ENCODE results near the gene USP9X. TPM values are rescaled to one million over a fixed set of nuclear protein-coding genes. Genes with fewer than 3 reads are reported as not detected.
"Not testable (repeated sequence)": the region's sequence is repeated elsewhere in the genome, so short reads cannot be mapped to it uniquely, and the experiment has no call there.

The USP9X gene
- total and polyA plus RNA-seq, 9 of the 15 experiments (the other 6 are each of a cell fraction or from before 2014, with no cell fraction given) = 10.9 to 47.8 (median 29.5) TPM

DNA sequence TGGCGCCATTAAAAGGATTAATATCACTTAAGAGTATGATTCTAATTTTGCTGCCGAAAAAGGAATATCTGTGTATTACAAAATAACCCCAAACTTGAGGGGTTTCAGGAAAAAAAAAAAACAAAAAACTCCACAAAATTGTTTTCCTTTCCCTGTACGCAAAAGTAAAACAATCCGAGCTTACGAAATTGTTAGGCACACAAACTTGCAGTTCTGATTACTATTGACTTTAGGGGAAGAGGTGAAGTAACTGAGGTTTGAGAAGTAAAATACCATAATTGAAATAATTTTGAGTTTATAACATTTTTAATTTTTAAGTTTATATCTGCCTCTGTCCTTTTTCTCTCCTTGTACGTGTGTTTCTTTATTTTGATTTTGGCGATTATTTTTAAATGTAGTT, 64.8 kb downstream of the USP9X start:
- no TSS peak for BruUV-seq (replicated peaks)
- Histone ChIP-seq H4K20me1 (replicated peaks; ENCODE audit: control insufficient read depth, insufficient read depth, low read length) (no peaks in the 10 kb centered on the region), H3K79me2 (ENCODE audit: control insufficient read depth, insufficient read depth, low read length) (no peaks in the 10 kb centered on the region; the same call in 2 of the 3 replicates), H3K9me1 (ENCODE audit: control insufficient read depth, insufficient read depth, low read length) (no peaks in the 10 kb centered on the region), H3K4me1 (replicated peaks in 1 of 2; ENCODE audit: control insufficient read depth in 2 of 2, insufficient read depth in 2 of 2, low read length in 2 of 2) (no peaks in the 10 kb centered on the region), H3K27ac (ENCODE audit: extremely low read depth, low read depth, low read length) (no peak overlapping the region), H3K27me3 (ENCODE audit: control insufficient read depth in 2 of 2, insufficient read depth in 2 of 2, low read length in 2 of 2) (no peaks in the 10 kb centered on the region), H3K36me3 (ENCODE audit: control insufficient read depth, insufficient read depth, low read length) (peaks cover 90% of the 10 kb centered on the region), H3K4me2 (ENCODE audit: insufficient read depth, low read length) (no peak overlapping the region), H3K9ac (ENCODE audit: insufficient read depth in 1 of 2, low read depth in 2 of 2, low read length in 2 of 2) (no peak overlapping the region), H3K9me3 (replicated peaks; ENCODE audit: control insufficient read depth, insufficient read depth, low read depth, low read length) (no peaks in the 10 kb centered on the region), H2AFZ (ENCODE audit: low read depth, low read length) (no peak overlapping the region), H3K4me3 (no peak overlapping the region)
- ATAC-seq (no peak), DNase-seq (ENCODE audit: extremely low read depth in 1 of 4, low spot score in 3 of 4) (no peak), FAIRE-seq (no peak)
- POLR2A ChIA-PET = no interaction called here
- 76% methylated on average over 6 of the region's 7 CpGs for WGBS (ENCODE audit: insufficient coverage, low coverage, missing lambda C conversion rate)
- intact Hi-C loops (cut with micrococcal nuclease) (no loop called here), in situ Hi-C loops (cut with MboI) (no loop called here)
- CTCF ChIA-PET (ENCODE audit: low intra/inter-chr PET ratio) = interaction anchor here (0.6 kb wide), 1 partner anchor 673 kb away, joined by 3 read pairs; no protein-coding TSS in a partner anchor
- TF ChIP-seq, protein P1, sequence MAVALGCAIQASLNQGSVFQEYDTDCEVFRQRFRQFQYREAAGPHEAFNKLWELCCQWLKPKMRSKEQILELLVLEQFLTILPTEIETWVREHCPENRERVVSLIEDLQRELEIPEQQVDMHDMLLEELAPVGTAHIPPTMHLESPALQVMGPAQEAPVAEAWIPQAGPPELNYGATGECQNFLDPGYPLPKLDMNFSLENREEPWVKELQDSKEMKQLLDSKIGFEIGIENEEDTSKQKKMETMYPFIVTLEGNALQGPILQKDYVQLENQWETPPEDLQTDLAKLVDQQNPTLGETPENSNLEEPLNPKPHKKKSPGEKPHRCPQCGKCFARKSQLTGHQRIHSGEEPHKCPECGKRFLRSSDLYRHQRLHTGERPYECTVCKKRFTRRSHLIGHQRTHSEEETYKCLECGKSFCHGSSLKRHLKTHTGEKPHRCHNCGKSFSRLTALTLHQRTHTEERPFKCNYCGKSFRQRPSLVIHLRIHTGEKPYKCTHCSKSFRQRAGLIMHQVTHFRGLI (CRISPR knock-in tag; IDR thresholded peaks at IDR 0.05) = no peak
- no peak for TF ChIP-seq SIN3B (IDR thresholded peaks at IDR 0.05; ENCODE audit: low read depth)
- TF ChIP-seq, protein P2, sequence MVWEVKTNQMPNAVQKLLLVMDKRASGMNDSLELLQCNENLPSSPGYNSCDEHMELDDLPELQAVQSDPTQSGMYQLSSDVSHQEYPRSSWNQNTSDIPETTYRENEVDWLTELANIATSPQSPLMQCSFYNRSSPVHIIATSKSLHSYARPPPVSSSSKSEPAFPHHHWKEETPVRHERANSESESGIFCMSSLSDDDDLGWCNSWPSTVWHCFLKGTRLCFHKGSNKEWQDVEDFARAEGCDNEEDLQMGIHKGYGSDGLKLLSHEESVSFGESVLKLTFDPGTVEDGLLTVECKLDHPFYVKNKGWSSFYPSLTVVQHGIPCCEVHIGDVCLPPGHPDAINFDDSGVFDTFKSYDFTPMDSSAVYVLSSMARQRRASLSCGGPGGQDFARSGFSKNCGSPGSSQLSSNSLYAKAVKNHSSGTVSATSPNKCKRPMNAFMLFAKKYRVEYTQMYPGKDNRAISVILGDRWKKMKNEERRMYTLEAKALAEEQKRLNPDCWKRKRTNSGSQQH (CRISPR knock-in tag; IDR thresholded peaks at IDR 0.05) = no peak
- TF ChIP-seq BACH1 (tag; IDR thresholded peaks at IDR 0.05) = no peak
- no peak for TF ChIP-seq HNRNPLL (IDR thresholded peaks at IDR 0.05; ENCODE audit: low read depth, low read length, poor library complexity, severe bottlenecking)
- no peak for TF ChIP-seq GTF2E2 (tag; IDR thresholded peaks at IDR 0.05)
- no peak for TF ChIP-seq TCF7L2 (IDR thresholded peaks at IDR 0.05; ENCODE audit: low read depth, low read length)
- no peak for TF ChIP-seq EP300 (IDR thresholded peaks at IDR 0.05; ENCODE audit: low read length)
- TF ChIP-seq STAT5A (IDR thresholded peaks at IDR 0.05; ENCODE audit: borderline replicate concordance, low read length) = no peak
- TF ChIP-seq MCM7 (IDR thresholded peaks at IDR 0.05) = no peak
- TF ChIP-seq HNRNPUL1 (IDR thresholded peaks at IDR 0.05; ENCODE audit: low read length) = no peak
- no peak for TF ChIP-seq TGIF2 (CRISPR knock-in tag; IDR thresholded peaks at IDR 0.05)
- TF ChIP-seq RB1 (IDR thresholded peaks at IDR 0.05; ENCODE audit: low read depth) = no peak
- no peak for TF ChIP-seq BRD9 (IDR thresholded peaks at IDR 0.05; ENCODE audit: low read depth, partially characterized antibody)
- TF ChIP-seq NCOR1 (IDR thresholded peaks at IDR 0.05) = no peak
- no peak for TF ChIP-seq RUNX1 (IDR thresholded peaks at IDR 0.05; ENCODE audit: low read depth)
- TF ChIP-seq ZNF436 (CRISPR knock-in tag; IDR thresholded peaks at IDR 0.05) = no peak

DNA sequence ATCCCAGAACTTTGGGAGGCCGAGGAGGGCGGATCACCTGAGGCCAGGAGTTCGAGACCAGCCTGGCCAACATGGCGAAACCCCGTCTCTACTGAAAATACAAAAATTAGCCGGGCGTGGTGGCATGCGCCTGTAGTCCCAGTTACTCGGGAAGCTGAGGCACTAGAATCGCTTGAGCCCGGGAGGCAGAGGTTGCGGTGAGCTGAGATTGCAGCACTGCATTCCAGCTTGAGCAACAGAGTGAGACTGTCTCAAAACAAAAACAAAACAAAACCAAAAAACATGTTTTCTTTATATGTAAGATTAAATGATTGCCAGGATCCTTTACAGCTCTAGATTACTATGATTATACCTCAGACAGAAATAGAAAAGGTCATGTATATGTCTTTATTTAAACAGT, 66.5 kb downstream of the USP9X start:
- CTCF ChIA-PET (ENCODE audit: low intra/inter-chr PET ratio); in situ Hi-C loops (cut with MboI); H3K27me3 ChIP-seq (ENCODE audit: control insufficient read depth in 2 of 2, insufficient read depth in 2 of 2, low read length in 2 of 2); H2AFZ ChIP-seq (ENCODE audit: low read depth, low read length); POLR2A ChIA-PET; intact Hi-C loops (cut with micrococcal nuclease); DNase-seq (ENCODE audit: extremely low read depth in 1 of 4, low spot score in 3 of 4); H3K79me2 ChIP-seq (ENCODE audit: control insufficient read depth, insufficient read depth, low read length); H3K4me3 ChIP-seq; H3K4me1 ChIP-seq (replicated peaks in 1 of 2; ENCODE audit: control insufficient read depth in 2 of 2, insufficient read depth in 2 of 2, low read length in 2 of 2); H3K4me2 ChIP-seq (ENCODE audit: insufficient read depth, low read length); H3K9me1 ChIP-seq (ENCODE audit: control insufficient read depth, insufficient read depth, low read length); BruUV-seq (replicated peaks); FAIRE-seq; ATAC-seq; H3K27ac ChIP-seq (ENCODE audit: extremely low read depth, low read depth, low read length); H3K9ac ChIP-seq (ENCODE audit: insufficient read depth in 1 of 2, low read depth in 2 of 2, low read length in 2 of 2); H4K20me1 ChIP-seq (replicated peaks; ENCODE audit: control insufficient read depth, insufficient read depth, low read length); H3K9me3 ChIP-seq (replicated peaks; ENCODE audit: control insufficient read depth, insufficient read depth, low read depth, low read length): not testable (repeated sequence)
- peaks cover 91% of the 10 kb centered on the region for H3K36me3 ChIP-seq (ENCODE audit: control insufficient read depth, insufficient read depth, low read length)
- WGBS (ENCODE audit: insufficient coverage, low coverage, missing lambda C conversion rate) = 85% methylated on average over 12 of the region's 12 CpGs
